Measurements from ENCODE around the gene CDKAL1. TPM values are rescaled to one million over a fixed set of nuclear protein-coding genes. Genes with fewer than 3 reads are reported as not detected.
A peak's percentile ranks its signal among the peaks of the same experiment; 100 is the strongest.

The CDKAL1 gene
- total RNA-seq, 2 donors from 2014 or later: 12.1 to 19.0 TPM

DNA sequence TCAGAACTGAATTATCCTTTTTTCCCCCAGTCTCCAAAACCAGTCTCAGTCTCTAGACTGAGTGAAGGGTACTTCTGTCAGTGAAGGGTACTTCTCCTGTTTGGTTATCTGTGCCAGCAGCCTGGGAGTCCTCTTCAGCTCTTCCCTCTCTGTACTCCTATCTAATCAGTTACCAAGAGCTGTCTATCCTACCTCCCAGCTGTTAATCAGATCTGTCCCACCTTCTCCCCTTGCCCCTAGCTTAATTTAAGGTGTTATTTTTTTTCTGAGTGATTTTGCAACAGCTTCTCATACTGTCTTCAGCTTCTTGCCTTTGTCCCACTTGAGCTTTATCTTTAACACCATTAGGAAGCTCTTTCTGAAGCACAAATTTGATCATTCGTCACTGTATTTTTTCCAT lies 567.4 kb downstream of the CDKAL1 start:
- Histone ChIP-seq H3K27me3 (replicated peaks; ENCODE audit: insufficient read depth) (no peaks in the 10 kb centered on the region), H3K4me1 (replicated peaks) (no peaks in the 10 kb centered on the region), H3K36me3 (no peaks in the 10 kb centered on the region), H3K9me3 (no peaks in the 10 kb centered on the region), H3K27ac (no peak overlapping the region), H3K4me3 (no peak overlapping the region)
- intact Hi-C loops (cut with DNase I): no loop called here
- no peak for DNase-seq (ENCODE audit: low spot score)
- 97% methylated on average over 1 of the region's 1 CpG for WGBS
- TF ChIP-seq POLR2AphosphoS5 (IDR thresholded peaks at IDR 0.05): no peak
- TF ChIP-seq, protein P1, sequence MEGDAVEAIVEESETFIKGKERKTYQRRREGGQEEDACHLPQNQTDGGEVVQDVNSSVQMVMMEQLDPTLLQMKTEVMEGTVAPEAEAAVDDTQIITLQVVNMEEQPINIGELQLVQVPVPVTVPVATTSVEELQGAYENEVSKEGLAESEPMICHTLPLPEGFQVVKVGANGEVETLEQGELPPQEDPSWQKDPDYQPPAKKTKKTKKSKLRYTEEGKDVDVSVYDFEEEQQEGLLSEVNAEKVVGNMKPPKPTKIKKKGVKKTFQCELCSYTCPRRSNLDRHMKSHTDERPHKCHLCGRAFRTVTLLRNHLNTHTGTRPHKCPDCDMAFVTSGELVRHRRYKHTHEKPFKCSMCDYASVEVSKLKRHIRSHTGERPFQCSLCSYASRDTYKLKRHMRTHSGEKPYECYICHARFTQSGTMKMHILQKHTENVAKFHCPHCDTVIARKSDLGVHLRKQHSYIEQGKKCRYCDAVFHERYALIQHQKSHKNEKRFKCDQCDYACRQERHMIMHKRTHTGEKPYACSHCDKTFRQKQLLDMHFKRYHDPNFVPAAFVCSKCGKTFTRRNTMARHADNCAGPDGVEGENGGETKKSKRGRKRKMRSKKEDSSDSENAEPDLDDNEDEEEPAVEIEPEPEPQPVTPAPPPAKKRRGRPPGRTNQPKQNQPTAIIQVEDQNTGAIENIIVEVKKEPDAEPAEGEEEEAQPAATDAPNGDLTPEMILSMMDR (IDR thresholded peaks at IDR 0.05): no peak
- TF ChIP-seq POLR2A (IDR thresholded peaks at IDR 0.05): no peak

DNA sequence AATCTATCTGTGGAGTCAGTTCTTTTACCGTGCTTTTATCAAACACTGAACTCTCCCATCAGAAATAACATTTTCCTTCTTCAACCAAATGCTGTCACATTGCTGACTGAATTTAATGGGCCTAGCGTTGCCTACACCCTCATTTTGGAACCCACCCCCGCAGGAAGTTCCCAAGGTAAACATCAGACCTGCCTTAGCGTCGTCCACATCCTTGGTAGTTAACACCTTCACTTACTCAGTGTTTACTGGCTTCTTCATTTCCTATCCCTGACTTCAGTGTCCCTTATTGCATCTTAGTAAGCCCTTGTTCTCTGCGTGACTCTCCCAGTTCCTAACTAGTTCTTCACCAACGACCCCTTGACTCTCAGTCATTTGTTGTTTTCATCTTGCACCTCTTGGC lies 567.9 kb downstream of the CDKAL1 start:
- no peaks in the 10 kb centered on the region for H3K9me3 ChIP-seq
- H3K27me3 ChIP-seq (replicated peaks; ENCODE audit: insufficient read depth): no peaks in the 10 kb centered on the region
- intact Hi-C loops (cut with DNase I): no loop called here
- no peaks in the 10 kb centered on the region for H3K4me1 ChIP-seq (replicated peaks)
- H3K4me3 ChIP-seq: no peak overlapping the region
- 62% methylated on average over 7 of the region's 7 CpGs for WGBS
- no peak for DNase-seq (ENCODE audit: low spot score)
- H3K27ac ChIP-seq: no peak overlapping the region
- TF ChIP-seq POLR2AphosphoS5 (IDR thresholded peaks at IDR 0.05) (no peak), POLR2A (IDR thresholded peaks at IDR 0.05) (no peak)
- TF ChIP-seq, protein P1 (IDR thresholded peaks at IDR 0.05): no peak
- no peaks in the 10 kb centered on the region for H3K36me3 ChIP-seq

DNA sequence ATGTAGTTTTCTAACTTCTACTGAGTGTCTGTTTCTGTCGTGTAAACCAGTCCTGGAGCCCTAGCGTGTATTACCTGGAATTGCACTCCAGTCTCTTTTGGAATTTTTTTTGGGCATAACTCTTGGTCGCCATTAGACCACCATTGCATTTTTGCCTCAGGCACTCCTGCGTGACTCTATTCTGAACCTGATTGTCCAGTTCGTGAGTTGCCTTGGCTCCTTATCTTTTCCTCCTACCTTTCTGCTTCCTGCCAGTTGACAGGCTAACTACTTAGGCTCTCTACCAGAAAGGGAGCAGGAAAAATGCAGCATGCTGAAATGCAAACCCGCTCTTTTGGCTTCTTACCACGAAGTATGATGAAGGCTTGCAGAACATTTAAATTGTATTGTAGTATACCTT lies 568.4 kb downstream of the CDKAL1 start:
- no peaks in the 10 kb centered on the region for H3K36me3 ChIP-seq
- H3K27ac ChIP-seq: no peak overlapping the region
- H3K4me3 ChIP-seq: no peak overlapping the region
- intact Hi-C loops (cut with DNase I): no loop called here
- DNase-seq (ENCODE audit: low spot score): no peak
- TF ChIP-seq POLR2A (IDR thresholded peaks at IDR 0.05) (no peak), POLR2AphosphoS5 (IDR thresholded peaks at IDR 0.05) (no peak)
- TF ChIP-seq, protein P1 (IDR thresholded peaks at IDR 0.05): no peak
- no peaks in the 10 kb centered on the region for H3K9me3 ChIP-seq
- 75% methylated on average over 7 of the region's 7 CpGs for WGBS
- H3K27me3 ChIP-seq (replicated peaks; ENCODE audit: insufficient read depth): no peaks in the 10 kb centered on the region
- no peaks in the 10 kb centered on the region for H3K4me1 ChIP-seq (replicated peaks)

DNA sequence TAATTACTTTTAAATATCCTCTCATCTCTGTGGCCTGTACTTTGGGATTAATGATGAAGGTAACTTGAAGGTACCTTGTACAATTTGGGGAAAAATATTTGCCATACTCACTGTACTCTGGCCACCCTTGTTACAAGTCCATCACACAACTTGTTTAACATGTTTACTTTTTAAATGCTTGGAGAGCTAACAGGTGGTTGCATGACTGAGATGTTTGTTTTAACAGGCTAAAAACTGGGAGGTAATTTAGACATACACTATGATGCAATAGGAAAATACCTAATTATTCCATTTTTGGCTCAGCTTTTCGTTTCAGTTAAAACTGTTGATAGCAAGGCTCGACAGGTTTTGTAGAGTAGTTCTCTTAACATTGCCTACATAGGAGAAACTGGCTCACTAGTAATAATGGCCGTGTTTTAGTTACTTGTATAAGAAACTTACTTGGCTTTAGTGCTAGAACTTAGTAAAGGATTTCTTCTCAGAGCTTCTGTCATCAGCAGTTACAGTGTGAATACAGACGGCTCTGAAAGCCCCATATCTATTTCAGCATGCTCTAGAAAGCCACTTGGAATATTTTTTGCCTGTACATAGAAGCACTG lies 569.5 kb downstream of the CDKAL1 start:
- Histone ChIP-seq H3K27me3 (replicated peaks; ENCODE audit: insufficient read depth) (no peaks in the 10 kb centered on the region), H3K27ac (no peak overlapping the region), H3K36me3 (no peaks in the 10 kb centered on the region), H3K4me1 (replicated peaks) (no peaks in the 10 kb centered on the region), H3K4me3 (no peak overlapping the region), H3K9me3 (no peaks in the 10 kb centered on the region)
- DNase-seq (ENCODE audit: low spot score): peak; percentile 16
- no peak for TF ChIP-seq POLR2A (IDR thresholded peaks at IDR 0.05)
- TF ChIP-seq POLR2AphosphoS5 (IDR thresholded peaks at IDR 0.05): peak; percentile 74
- WGBS: 22% methylated on average over 4 of the region's 4 CpGs
- intact Hi-C loops (cut with DNase I): no loop called here

DNA sequence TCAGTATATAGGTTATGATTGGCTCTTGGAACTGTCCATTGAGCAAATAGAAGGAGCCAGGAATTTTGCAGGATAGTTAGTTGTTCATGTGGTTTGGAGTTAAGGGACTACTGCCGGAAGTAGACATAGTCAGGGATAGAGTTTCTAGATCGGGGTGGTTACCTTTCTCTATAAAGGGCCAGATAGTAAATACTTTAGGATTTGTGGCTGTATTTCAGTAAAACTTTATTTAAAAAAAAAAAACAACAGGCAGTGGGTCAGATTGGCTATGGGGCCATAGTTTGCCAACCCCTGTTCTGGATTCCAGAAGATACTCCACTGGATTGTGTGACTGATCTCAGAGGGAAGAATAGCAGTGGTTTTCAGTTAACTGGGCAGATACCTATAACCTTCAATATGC lies 570.0 kb downstream of the CDKAL1 start:
- H3K9me3 ChIP-seq: no peaks in the 10 kb centered on the region
- H3K27ac ChIP-seq: no peak overlapping the region
- TF ChIP-seq POLR2A (IDR thresholded peaks at IDR 0.05): no peak
- TF ChIP-seq, protein P1 (IDR thresholded peaks at IDR 0.05): no peak
- no peak for TF ChIP-seq POLR2AphosphoS5 (IDR thresholded peaks at IDR 0.05)
- no peaks in the 10 kb centered on the region for H3K4me1 ChIP-seq (replicated peaks)
- no peaks in the 10 kb centered on the region for H3K36me3 ChIP-seq
- intact Hi-C loops (cut with DNase I): no loop called here
- 79% methylated on average over 2 of the region's 2 CpGs for WGBS
- no peak overlapping the region for H3K4me3 ChIP-seq
- no peak for DNase-seq (ENCODE audit: low spot score)
- no peaks in the 10 kb centered on the region for H3K27me3 ChIP-seq (replicated peaks; ENCODE audit: insufficient read depth)

All from prostate gland (tissue), 2 donors.